Body of pancreas (tissue), 4 donors: Measurements from ENCODE around the gene KIAA1614.

Experiments
- CTCF ChIP-seq, 7 experiments: fragments of 450-650 bp in 4 of 7; fragments of 200-600 bp in 3 of 7; sonication (generic) in 3 of 7; IDR thresholded peaks; one replicate each; pipeline ENCODE4 v1.5.1; 2016 to 2019; ENCODE audit warnings: antibody characterized with exemption in 7 of 7
- POLR2A ChIP-seq, 3 donors: fragments of 450-650 bp; IDR thresholded peaks; one replicate each; pipeline ENCODE4 v1.6.1; 2016; ENCODE audit warnings: antibody characterized with exemption in 3 of 3, mild to moderate bottlenecking in 2 of 3

- TF ChIP-seq CTCF (IDR thresholded peaks at IDR 0.05) (no peak), POLR2A (IDR thresholded peaks at IDR 0.05) (no peak)
Measured at GRCh38 chr1:180939073-180939710, 26.5 kb downstream of the KIAA1614 start.
